HCT116 (cell line): ENCODE measurements around the gene HIP1. TPM values are rescaled to one million over a fixed set of nuclear protein-coding genes. Genes with fewer than 3 reads are reported as not detected.
"Not testable (repeated sequence)": the region's sequence is repeated elsewhere in the genome, so short reads cannot be mapped to it uniquely, and the experiment has no call there.

ENCODE experiments used
- ATAC-seq: fragments of 200-7000 bp; cut with Tn5 transposase; 2 replicates; pipeline ENCODE4 v1.9.1; 2020; ENCODE audit warnings: mild to moderate bottlenecking, moderate library complexity
- BruUV-seq: library from RNA; stranded (reverse); fragments of 400-500 nt; replicated peaks from 2 replicates; lab custom pipeline; 2021; lab: Mats Ljungman, UMichigan
- CTCF ChIA-PET: fragments of 300-600 bp; sonication (Branson Sonifier 250); formaldehyde crosslinking; loops from one replicate; lab custom pipeline; 2021; ENCODE audit warnings: antibody characterized with exemption; lab: Charles Lee
- POLR2A ChIA-PET: fragments of 300-600, 350-600 bp; sonication (Branson Sonifier 250); formaldehyde crosslinking; loops from one replicate; lab custom pipeline; 2021; ENCODE audit warnings: antibody characterized with exemption; lab: Charles Lee
- RAD21 ChIA-PET, 2 experiments: fragments of 300-600 bp; sonication (Branson Sonifier 250); formaldehyde crosslinking; loops; one replicate each; lab custom pipeline; 2023; ENCODE audit warnings: low total read pairs in 2 of 2; ENCODE audit not compliant: uncharacterized antibody in 2 of 2, unreplicated experiment in 2 of 2, low non-redundant PET in 1 of 2; lab: Charles Lee
- DNase-seq: peaks from one replicate; pipeline ENCODE4 v3.0.0-alpha.2; 2010; ENCODE audit warnings: low read depth, low spot score
- H2AFZ ChIP-seq: fragments of 200-600 bp; shearing (Covaris generic), sonication (generic); 2 replicates; pipeline ENCODE4 v1.6.1; 2017; ENCODE audit warnings: low read depth, mixed run types, mixed read lengths, antibody characterized with exemption, low read length; ENCODE audit not compliant: poor library complexity, severe bottlenecking
- H3K27ac ChIP-seq: 2 replicates; pipeline ENCODE4 v1.5.1; 2012; ENCODE audit warnings: low read depth, low read length
- H3K27me3 ChIP-seq: fragments of 200-600 bp; sonication (generic); 2 replicates; pipeline ENCODE4 v1.6.1; 2016; ENCODE audit warnings: mixed run types, low read length, mixed read lengths; ENCODE audit not compliant: insufficient read depth
- H3K36me3 ChIP-seq, 2 experiments: fragments of 200-500 bp in 1 of 2; fragments of 200-600 bp in 1 of 2; sonication (Bioruptor generic) in 1 of 2; sonication (generic) in 1 of 2; 2 replicates each; pipeline versions ENCODE4 v1.5.1 to v1.6.1; 2014 to 2016; ENCODE audit warnings: low read length in 2 of 2, inconsistent platforms in 1 of 2, mixed read lengths in 1 of 2, mixed run types in 1 of 2; ENCODE audit not compliant: insufficient read depth in 2 of 2, control insufficient read depth in 1 of 2
- H3K4me1 ChIP-seq, 2 experiments: fragments of 200-600 bp in 1 of 2; sonication (generic) in 1 of 2; 2 replicates each; pipeline versions ENCODE4 v1.5.1 to v1.6.1; 2012 to 2017; ENCODE audit warnings: low read length in 2 of 2, inconsistent platforms in 1 of 2, mild to moderate bottlenecking in 1 of 2, mixed read lengths in 1 of 2, mixed run types in 1 of 2, moderate library complexity in 1 of 2; ENCODE audit not compliant: insufficient read depth in 2 of 2, control insufficient read depth in 1 of 2
- H3K4me2 ChIP-seq: fragments of 200-600 bp; sonication (generic); 2 replicates; pipeline ENCODE4 v1.6.1; 2017; ENCODE audit warnings: mixed run types, low read length, mixed read lengths
- H3K4me3 ChIP-seq, 2 experiments: fragments of 200-600 bp in 1 of 2; sonication (generic) in 1 of 2; replicated peaks in 1 of 2; 2 replicates each; pipeline ENCODE4 v1.5.1; 2011 to 2016; ENCODE audit warnings: low read length in 2 of 2, control low read depth in 1 of 2, low read depth in 1 of 2, mild to moderate bottlenecking in 1 of 2, mixed read lengths in 1 of 2, mixed run types in 1 of 2
- H3K79me2 ChIP-seq: fragments of 200-600 bp; sonication (generic); 2 replicates; pipeline ENCODE4 v1.6.1; 2017; ENCODE audit warnings: mild to moderate bottlenecking, mixed run types, low read length, moderate library complexity, mixed read lengths; ENCODE audit not compliant: insufficient read depth
- H3K9ac ChIP-seq: fragments of 200-600 bp; sonication (generic); 2 replicates; pipeline ENCODE4 v1.6.1; 2016; ENCODE audit warnings: low read length, mixed read lengths
- H3K9me2 ChIP-seq: fragments of 200-600 bp; sonication (generic), shearing (Covaris generic); 2 replicates; pipeline ENCODE4 v1.6.1; 2017; ENCODE audit warnings: mixed run types, mild to moderate bottlenecking, moderate library complexity; ENCODE audit not compliant: insufficient read depth
- H3K9me3 ChIP-seq, 2 experiments: fragments of 200-500 bp in 1 of 2; fragments of 200-600 bp in 1 of 2; sonication (Bioruptor generic) in 1 of 2; sonication (generic) in 1 of 2; 2 replicates each; pipeline ENCODE4 v1.6.1; 2014 to 2017; ENCODE audit warnings: low read length in 2 of 2, mixed read lengths in 2 of 2, inconsistent platforms in 1 of 2, low read depth in 1 of 2, mild to moderate bottlenecking in 1 of 2, mixed run types in 1 of 2, moderate library complexity in 1 of 2; ENCODE audit not compliant: control insufficient read depth in 1 of 2, insufficient read depth in 1 of 2
- H4K20me1 ChIP-seq: fragments of 200-600 bp; sonication (generic), shearing (Covaris generic); 2 replicates; pipeline ENCODE4 v1.6.1; 2017; ENCODE audit warnings: mixed run types, mild to moderate bottlenecking, moderate library complexity; ENCODE audit not compliant: insufficient read depth
- EGR1 ChIP-seq: IDR thresholded peaks from 2 replicates; pipeline ENCODE4 v1.6.1; 2012; ENCODE audit warnings: low read depth
- ELF1 ChIP-seq: IDR thresholded peaks from 2 replicates; pipeline ENCODE4 v1.6.1; 2012; ENCODE audit warnings: low read depth, borderline replicate concordance
- POLR2A ChIP-seq: IDR thresholded peaks from 2 replicates; pipeline ENCODE4 v1.7.0; 2011; ENCODE audit warnings: borderline replicate concordance; ENCODE audit not compliant: insufficient read depth, insufficient read length; ENCODE audit errors: extremely low read depth
- POLR2AphosphoS5 ChIP-seq: IDR thresholded peaks from 2 replicates; pipeline ENCODE4 v1.6.1; 2011; ENCODE audit warnings: mild to moderate bottlenecking, low read depth, low read length, moderate library complexity
- SP1 ChIP-seq: IDR thresholded peaks from 2 replicates; pipeline ENCODE4 v1.6.1; 2012; ENCODE audit warnings: low read depth
- YY1 ChIP-seq: IDR thresholded peaks from 2 replicates; pipeline ENCODE4 v1.6.1; 2011; ENCODE audit warnings: low read length, low read depth, moderate library complexity, mild to moderate bottlenecking; ENCODE audit not compliant: insufficient replicate concordance; ENCODE audit errors: extremely low read depth
- ZFX ChIP-seq: fragments of 450-650 bp; IDR thresholded peaks from 2 replicates; pipeline ENCODE4 v1.6.1; 2017
- intact Hi-C: fragments of 100-400 bp; cut with micrococcal nuclease; formaldehyde crosslinking; loops from 2 replicates; pipeline ENCODE4 v1.10.0; 2022
- total RNA-seq: library from RNA; stranded (reverse); gene quantifications from one replicate; pipeline ENCODE4 v1.2.1, GENCODE V29; 2021; ENCODE audit not compliant: unreplicated experiment
- TF ChIP-seq, protein P1 (sequence below): IDR thresholded peaks from 2 replicates; pipeline ENCODE4 v1.6.1; 2012

The HIP1 gene
- total RNA-seq, 1 experiment from 2014 or later, result 22.1 TPM

DNA sequence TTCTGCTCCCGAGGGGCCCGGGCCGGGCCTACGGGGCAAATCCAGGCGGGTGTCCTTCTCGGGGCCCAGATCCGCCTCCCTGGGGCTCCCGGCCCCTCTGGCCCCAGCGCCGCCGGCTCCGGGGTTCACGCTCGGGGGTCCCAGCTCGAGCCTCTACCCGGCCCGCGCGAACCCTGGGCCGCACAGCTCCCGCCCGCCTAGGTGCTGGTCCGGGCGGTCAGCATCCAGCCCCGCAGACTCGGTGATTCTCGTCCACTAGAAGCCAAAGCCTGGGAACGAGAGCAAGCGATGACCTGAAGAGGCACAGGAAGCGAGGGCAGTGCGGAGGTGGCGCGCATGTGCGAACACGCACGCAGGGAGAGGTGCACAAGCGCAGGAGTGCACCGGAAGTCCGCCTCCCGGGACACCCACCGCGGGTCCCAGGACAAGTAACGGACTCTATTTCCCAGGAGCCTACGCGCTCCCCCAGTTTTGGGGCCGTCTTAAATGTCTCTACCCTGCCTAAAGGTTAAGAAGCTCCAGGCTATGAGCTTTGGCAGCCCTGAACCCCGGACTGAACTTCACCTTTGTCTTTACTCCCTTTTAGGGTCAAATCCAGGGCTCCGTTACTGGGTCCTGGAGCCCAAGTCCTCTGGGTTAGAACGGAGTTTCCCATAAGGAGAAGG is 252.6 kb downstream of the HIP1 start, which contains the start of gene POM121C:
TSS of gene POM121C (minus strand) at position 321 of the 665 bp plus-strand sequence. CDS start 44,803 bp downstream, outside the sequence.
- peak within 1 kb of the TSS; percentile 82 for H3K9ac ChIP-seq
- peak within 1 kb of the TSS; percentile 74 for H3K4me2 ChIP-seq
- TF ChIP-seq SP1 (peak; percentile 29; the same call in 1 of the 2 replicates), ELF1 (peak; percentile 47; the same call in 1 of the 2 replicates), YY1 (peak; percentile 8), POLR2AphosphoS5 (peak; percentile 90), POLR2A (peak; percentile 36), ZFX (peak; percentile 53; the same call in 1 of the 2 replicates), EGR1 (peak; percentile 65)
- TF ChIP-seq, protein P1, sequence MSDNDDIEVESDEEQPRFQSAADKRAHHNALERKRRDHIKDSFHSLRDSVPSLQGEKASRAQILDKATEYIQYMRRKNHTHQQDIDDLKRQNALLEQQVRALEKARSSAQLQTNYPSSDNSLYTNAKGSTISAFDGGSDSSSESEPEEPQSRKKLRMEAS, result peak; percentile 58; the same call in 1 of the 2 replicates
- CTCF ChIA-PET, H3K36me3 ChIP-seq, BruUV-seq, H3K9me3 ChIP-seq, H2AFZ ChIP-seq, H3K9me2 ChIP-seq, RAD21 ChIA-PET, H3K4me1 ChIP-seq, POLR2A ChIA-PET, H3K27me3 ChIP-seq, H4K20me1 ChIP-seq: not testable (repeated sequence)
- intact Hi-C loops, result loop anchor here (10.0 kb wide), 1 partner anchor 269 kb away; no protein-coding TSS in a partner anchor
- ATAC-seq (peak; percentile 100), DNase-seq (peak; percentile 75)
- H3K4me3 ChIP-seq, result peak within 1 kb of the TSS; percentile 62 to 79
- H3K27ac ChIP-seq, result peak within 1 kb of the TSS; percentile 81
- peaks cover 17% of the 10 kb centered on the region for H3K79me2 ChIP-seq

DNA sequence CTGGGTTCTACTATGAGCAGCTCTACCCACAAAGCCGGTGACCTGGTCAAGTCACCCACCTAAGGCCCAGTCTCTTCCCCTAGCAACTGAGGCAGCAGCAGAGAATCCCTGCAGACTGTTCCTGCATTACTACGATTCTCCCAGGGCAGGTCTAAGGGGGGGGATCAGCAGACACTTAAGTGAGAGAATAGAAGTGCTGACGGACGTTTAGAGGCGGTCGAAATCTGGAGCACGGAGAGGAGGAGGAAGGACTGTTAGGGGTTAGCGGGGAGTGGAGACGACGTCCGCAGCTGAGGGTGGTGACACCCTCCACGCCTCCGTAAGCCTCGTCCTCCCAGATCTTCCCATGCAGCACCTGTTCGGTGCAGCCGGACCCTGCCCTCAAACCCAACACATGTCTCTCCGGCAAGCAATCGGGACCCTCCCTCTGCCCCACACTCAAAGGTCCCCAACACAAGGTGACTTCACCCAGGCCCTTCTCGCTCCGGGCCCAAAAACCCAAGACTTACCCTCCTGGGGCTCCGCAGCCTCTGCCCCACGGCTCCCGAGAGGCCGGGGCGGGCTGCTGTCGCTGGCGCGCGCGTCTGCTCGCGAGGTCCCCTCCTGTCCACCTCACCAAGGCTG is 253.3 kb downstream of the HIP1 start:
- H3K9me2 ChIP-seq, POLR2A ChIA-PET, H2AFZ ChIP-seq, H3K9me3 ChIP-seq, H3K27me3 ChIP-seq, RAD21 ChIA-PET, CTCF ChIA-PET, DNase-seq, H3K4me1 ChIP-seq, H4K20me1 ChIP-seq, H3K36me3 ChIP-seq: not testable (repeated sequence)
- H3K9ac ChIP-seq, result peak overlapping the region; percentile 82
- H3K4me3 ChIP-seq, result peak overlapping the region; percentile 62 to 79
- H3K27ac ChIP-seq, result peak overlapping the region; percentile 81
- ATAC-seq, result peak; percentile 16
- BruUV-seq, result TSS peak; percentile 36
- intact Hi-C loops, result loop anchor here (10.0 kb wide), 1 partner anchor 269 kb away; no protein-coding TSS in a partner anchor
- peak overlapping the region; percentile 74 for H3K4me2 ChIP-seq
- H3K79me2 ChIP-seq, result peaks cover 17% of the 10 kb centered on the region

Other genes with a start within 250 kb of the HIP1 start
- gene SPDYE5, start 246.6 kb downstream of the HIP1 start, total RNA-seq, result not detected
- 0.49 TPM for gene CCL26, start 33.3 kb upstream of the HIP1 start, total RNA-seq
- gene CCL24, start 74.9 kb upstream of the HIP1 start, total RNA-seq, result not detected
- 42.9 TPM for gene RHBDD2, start 140.1 kb upstream of the HIP1 start, total RNA-seq
- 120 TPM for gene POR, start 176.2 kb upstream of the HIP1 start, total RNA-seq